HG02938 (cell line): Measurements from ENCODE around the gene TTC28.
"Not testable (repeated sequence)": the region's sequence is repeated elsewhere in the genome, so short reads cannot be mapped to it uniquely, and the experiment has no call there.

Experiments used
- ATAC-seq: cut with Tn5 transposase; IDR thresholded peaks from one replicate; pipeline ENCODE4 v1.9.1; 2021; ENCODE audit warnings: mild to moderate bottlenecking, moderate library complexity; ENCODE audit not compliant: unreplicated experiment

Gene TTC28

DNA sequence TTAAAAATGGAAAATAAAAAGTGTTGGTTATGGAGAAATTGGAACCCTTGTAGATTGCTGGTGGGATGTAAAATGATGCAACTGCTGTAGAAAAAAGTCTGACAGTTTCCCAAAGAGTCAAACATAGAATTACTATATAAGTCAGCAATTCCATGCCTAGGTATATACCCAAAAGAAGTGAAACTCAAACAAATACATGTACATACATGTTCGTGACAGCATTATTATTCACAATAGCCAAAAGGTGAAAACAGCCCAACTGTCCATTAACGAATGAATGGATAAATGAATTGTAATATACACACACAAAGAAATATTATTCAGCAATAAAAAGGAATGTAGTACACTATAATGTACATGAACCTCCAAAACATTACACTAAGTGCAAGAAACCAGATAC lies 116.0 kb downstream of the TTC28 start:
- ATAC-seq = no peak

GRCh38 chr22:28562324-28562723 lies 117.3 kb downstream of the TTC28 start:
- no peak for ATAC-seq

DNA sequence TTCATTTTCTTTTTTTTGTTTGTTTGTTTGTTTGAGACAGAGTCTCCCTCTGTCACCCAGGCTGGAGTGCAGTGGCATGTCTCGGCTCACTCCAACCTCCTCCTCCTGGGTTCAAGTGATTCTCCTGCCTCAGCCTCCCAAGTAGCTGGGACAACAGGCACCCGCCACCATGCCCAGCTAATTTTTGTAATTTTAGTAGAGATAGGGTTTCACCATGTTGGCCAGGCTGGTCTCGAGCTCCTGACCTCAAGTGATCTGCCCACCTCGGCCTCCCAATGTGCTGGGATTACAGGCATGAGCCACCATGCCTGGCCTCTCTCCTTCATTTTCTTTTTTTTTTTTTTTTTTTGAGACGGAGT lies 118.9 kb downstream of the TTC28 start:
- ATAC-seq = not testable (repeated sequence)

- no peak for ATAC-seq
These were observed 119.4 kb downstream of the TTC28 start for GRCh38 chr22:28560046-28560742.

DNA sequence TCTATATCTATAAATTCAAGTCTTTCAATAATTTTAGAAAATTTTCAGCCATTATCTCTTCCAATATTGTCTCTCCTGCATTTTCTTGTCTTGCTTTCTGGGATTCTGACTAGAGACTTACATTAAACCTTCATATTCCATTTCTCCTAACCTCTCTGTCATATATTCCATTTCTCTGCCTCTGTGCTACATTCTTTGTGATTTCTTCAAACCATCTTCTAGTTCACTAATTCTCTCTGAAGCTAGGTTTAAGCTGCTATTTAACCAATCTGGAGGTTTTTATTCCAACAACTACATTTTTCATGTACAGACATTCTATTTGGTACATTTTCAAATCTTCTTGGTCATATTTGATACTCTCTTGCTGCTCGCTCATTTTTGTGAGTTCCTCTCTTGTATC lies 122.5 kb downstream of the TTC28 start:
- no peak for ATAC-seq

- ATAC-seq = not testable (repeated sequence)
These were observed 126.4 kb downstream of the TTC28 start for GRCh38 chr22:28553108-28553866.

DNA sequence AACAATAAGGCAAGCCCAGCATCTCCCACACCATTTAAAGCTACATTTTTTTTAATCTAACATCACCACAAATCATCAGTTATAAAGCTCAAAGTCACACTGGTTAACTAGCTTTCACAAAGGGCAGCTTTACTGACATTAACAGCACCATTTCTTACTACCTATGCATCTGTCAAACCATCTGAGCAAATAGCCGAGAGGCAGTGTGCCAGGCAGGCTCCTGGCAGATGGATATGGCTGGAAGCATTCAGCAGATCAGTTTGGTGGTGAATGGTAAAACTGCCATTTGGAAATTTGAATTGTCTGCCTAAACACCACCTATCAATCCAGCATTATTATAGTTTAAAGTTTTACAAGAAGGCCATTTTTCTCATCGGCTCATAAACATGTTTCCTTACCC lies 131.2 kb downstream of the TTC28 start:
- no peak for ATAC-seq

GRCh38 chr22:28547132-28547842 lies 132.4 kb downstream of the TTC28 start:
- no peak for ATAC-seq

GRCh38 chr22:28544431-28544868 lies 135.2 kb downstream of the TTC28 start:
- ATAC-seq = no peak

- ATAC-seq = no peak
These were observed 136.5 kb downstream of the TTC28 start for GRCh38 chr22:28542980-28543621.

GRCh38 chr22:28541137-28541536 lies 138.5 kb downstream of the TTC28 start:
- ATAC-seq = no peak

- no peak for ATAC-seq
These were observed 140.7 kb downstream of the TTC28 start for GRCh38 chr22:28538922-28539321.

GRCh38 chr22:28530565-28530964 lies 149.1 kb downstream of the TTC28 start:
- not testable (repeated sequence) for ATAC-seq

DNA sequence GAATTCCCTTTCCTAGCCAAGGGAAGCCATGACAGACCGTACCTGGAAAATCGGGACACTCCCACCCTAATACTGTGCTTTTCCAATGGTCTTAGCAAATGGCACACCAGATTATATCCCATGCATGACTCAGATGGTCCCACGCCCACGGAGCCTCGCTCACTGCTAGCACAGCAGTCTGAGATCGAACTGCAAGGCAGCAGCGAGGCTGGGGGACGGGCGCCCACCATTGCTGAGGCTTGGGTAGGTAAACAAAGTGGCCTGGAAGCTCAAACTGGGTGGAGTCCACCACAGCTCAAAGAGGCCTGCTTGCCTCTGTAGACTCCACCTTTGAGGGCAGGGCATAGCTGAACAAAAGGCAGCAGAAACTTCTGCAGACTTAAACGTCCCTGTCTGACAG lies 150.5 kb downstream of the TTC28 start:
- not testable (repeated sequence) for ATAC-seq

DNA sequence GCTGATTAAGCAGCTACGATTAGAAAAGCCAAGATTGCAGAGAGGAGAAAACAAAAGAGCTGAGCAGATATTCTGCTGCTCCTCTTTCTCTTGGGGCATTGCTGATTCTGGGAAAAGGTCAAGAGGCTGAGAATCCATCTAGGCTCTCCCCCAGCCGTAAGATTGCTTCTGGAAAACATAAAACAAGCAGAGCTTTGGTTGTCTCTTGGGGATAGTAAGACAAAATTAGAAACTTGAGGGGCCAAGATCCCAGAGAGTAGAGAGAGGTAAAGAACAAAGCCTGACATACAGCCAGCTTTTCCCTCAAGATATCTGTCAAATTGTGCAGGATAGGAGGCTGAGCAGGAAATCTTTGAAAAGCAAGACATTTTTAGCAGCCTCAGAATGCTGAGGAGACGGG lies 158.2 kb downstream of the TTC28 start:
- no peak for ATAC-seq

DNA sequence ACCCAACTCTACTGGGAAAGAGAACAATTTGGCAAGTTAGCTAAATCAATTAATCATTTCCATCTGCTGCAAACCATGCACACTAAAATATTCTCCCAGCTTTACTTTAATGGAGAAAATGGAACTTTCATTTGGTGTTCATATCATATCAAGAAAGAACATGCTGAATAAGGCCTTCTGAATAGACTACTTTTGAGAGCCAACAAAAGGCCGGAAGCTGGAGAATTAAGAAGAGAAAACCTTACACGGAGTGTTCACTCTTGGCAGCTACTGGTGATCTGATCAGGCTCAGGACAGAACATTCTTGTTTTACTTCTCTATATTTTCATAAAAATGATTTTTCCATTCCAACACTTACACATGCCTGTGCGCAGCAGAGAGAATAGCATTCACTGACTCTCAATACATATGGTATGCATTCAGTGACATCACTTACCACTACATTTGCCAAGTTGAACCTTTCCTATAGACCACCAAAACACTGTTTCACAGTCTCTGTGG lies 165.3 kb downstream of the TTC28 start:
- no peak for ATAC-seq

GRCh38 chr22:28512387-28512786 lies 167.3 kb downstream of the TTC28 start:
- not testable (repeated sequence) for ATAC-seq

- no peak for ATAC-seq
These were observed 171.7 kb downstream of the TTC28 start for GRCh38 chr22:28507896-28508295.

DNA sequence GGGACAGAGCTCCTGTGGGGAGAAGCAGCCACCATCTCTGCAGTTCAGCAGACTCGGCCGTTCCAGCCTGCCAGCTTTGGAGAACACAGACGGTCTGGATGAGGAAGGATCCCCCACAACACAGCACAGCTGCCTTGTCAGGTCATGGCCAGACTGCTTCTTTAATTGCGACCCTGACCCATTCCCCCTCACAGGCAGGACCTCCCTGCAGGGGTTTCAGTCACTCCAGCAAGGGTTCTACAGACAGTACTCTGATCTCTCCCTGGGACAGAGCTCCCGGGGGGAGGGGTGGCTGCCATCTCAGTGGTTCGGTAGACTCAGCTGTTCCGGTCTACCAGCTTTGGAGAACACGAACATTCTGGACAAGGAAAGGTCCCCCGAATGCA lies 173.5 kb downstream of the TTC28 start:
- no peak for ATAC-seq

GRCh38 chr22:28505416-28506149 lies 174.1 kb downstream of the TTC28 start:
- no peak for ATAC-seq
